ENCODE measurements around the gene CDC6.

GRCh38 chr17:40268141-40268712, 19.5 kb upstream of the CDC6 start:
- TF ChIP-seq MYC (IDR thresholded peaks at IDR 0.05; ENCODE audit: low read depth, low read length) (no peak), CTCF (IDR thresholded peaks at IDR 0.05; ENCODE audit: low read depth, low read length) (no peak), POLR2A (IDR thresholded peaks at IDR 0.05; ENCODE audit: extremely low read depth, insufficient read length) (no peak), MAX (IDR thresholded peaks at IDR 0.05; ENCODE audit: low read depth, low read length) (no peak)

Data from NB4 (cell line).